SK-N-SH (cell line): ENCODE measurements around the gene LIN9.
"Not testable (repeated sequence)": the region's sequence is repeated elsewhere in the genome, so short reads cannot be mapped to it uniquely, and the experiment has no call there.

Experiments used
- CHD2 ChIP-seq: fragments of 150-350 bp; IDR thresholded peaks from 2 replicates; pipeline ENCODE4 v1.6.1; 2018; ENCODE audit warnings: low read length; ENCODE audit not compliant: partially characterized antibody
- CTCF ChIP-seq: fragments of 200-600 bp; sonication (generic); IDR thresholded peaks from 2 replicates; pipeline ENCODE4 v1.6.1; 2017; ENCODE audit warnings: antibody characterized with exemption, mild to moderate bottlenecking, moderate library complexity
- FOSL2 ChIP-seq: IDR thresholded peaks from 2 replicates; pipeline ENCODE4 v1.4.0; 2012; ENCODE audit warnings: low read depth, mild to moderate bottlenecking, moderate library complexity, borderline replicate concordance
- FOXM1 ChIP-seq: IDR thresholded peaks from 2 replicates; pipeline ENCODE4 v1.4.0; 2012; ENCODE audit warnings: low read depth, mild to moderate bottlenecking
- GABPA ChIP-seq: IDR thresholded peaks from 2 replicates; pipeline ENCODE4 v1.4.0; 2012; ENCODE audit warnings: low read depth, mild to moderate bottlenecking
- IRF3 ChIP-seq: fragments of 150-350 bp; IDR thresholded peaks from 2 replicates; pipeline ENCODE4 v1.6.1; 2016; ENCODE audit warnings: mild to moderate bottlenecking, low read depth, low read length
- JUND ChIP-seq: IDR thresholded peaks from 2 replicates; pipeline ENCODE4 v1.4.0; 2012
- NFIC ChIP-seq: IDR thresholded peaks from 2 replicates; pipeline ENCODE4 v1.4.0; 2012; ENCODE audit warnings: borderline replicate concordance
- RCOR1 ChIP-seq: fragments of 150-350 bp; IDR thresholded peaks from 2 replicates; pipeline ENCODE4 v1.6.1; 2017; ENCODE audit warnings: antibody characterized with exemption, low read length
- REST ChIP-seq: IDR thresholded peaks from 2 replicates; pipeline ENCODE4 v1.6.1; 2012; ENCODE audit warnings: mild to moderate bottlenecking, low read depth, low read length, moderate library complexity
- RFX5 ChIP-seq: IDR thresholded peaks from 2 replicates; pipeline ENCODE4 v1.6.1; 2012; ENCODE audit warnings: mild to moderate bottlenecking, improper control_type of control experiment, low read length
- TCF12 ChIP-seq: IDR thresholded peaks from 2 replicates; pipeline ENCODE4 v1.4.0; 2012
- TEAD4 ChIP-seq: IDR thresholded peaks from 2 replicates; pipeline ENCODE4 v1.4.0; 2012; ENCODE audit warnings: mild to moderate bottlenecking, borderline replicate concordance; ENCODE audit not compliant: insufficient read depth
- YY1 ChIP-seq: IDR thresholded peaks from 2 replicates; pipeline ENCODE4 v1.4.0; 2012; ENCODE audit warnings: low read depth, mild to moderate bottlenecking

- TF ChIP-seq REST, RCOR1, CTCF, YY1, FOXM1, TEAD4, GABPA, IRF3, RFX5, JUND, CHD2, NFIC, FOSL2, TCF12: not testable (repeated sequence)
These were observed 106.3 kb downstream of the LIN9 start for GRCh38 chr1:226202666-226203065.
